ENCODE data around the gene PIP5KL1. TPM values are rescaled to one million over a fixed set of nuclear protein-coding genes. Genes with fewer than 3 reads are reported as not detected.

Gene PIP5KL1
- total RNA-seq, 1 experiment from 2014 or later, result 7.8 TPM

DNA sequence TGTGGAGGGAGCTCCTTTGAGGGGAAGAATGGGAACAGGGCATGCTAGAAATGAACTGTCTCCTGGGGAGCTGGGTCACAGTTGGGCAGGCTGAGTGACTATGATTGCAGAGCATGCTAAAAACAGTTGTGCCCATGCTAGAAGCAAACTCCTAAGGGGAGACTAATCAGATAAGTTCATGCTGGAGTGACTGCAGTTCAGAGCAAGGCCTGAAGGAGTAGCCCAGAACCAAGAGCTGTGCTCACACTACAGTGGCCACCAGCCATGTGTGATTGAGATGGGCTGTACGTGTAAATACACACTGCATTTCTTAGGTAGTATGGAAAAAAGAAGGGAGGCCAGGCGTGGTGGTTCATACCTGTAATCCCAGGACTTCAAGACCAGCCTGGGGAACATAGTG, 42.8 kb downstream of the PIP5KL1 start:
- CTCF ChIA-PET, result interaction anchor here (0.6 kb wide), 1 partner anchor 95 kb away, joined by 3 read pairs; no protein-coding TSS in a partner anchor
- BruUV-seq (replicated peaks), result no TSS peak

GRCh38 chr9:127886401-127886972, 44.1 kb downstream of the PIP5KL1 start:
- ATAC-seq (0 out of 2 replicates have a peak, but pooled peaks have one; percentile 23), DNase-seq (ENCODE audit: low read depth, low spot score) (no peak)
- H3K27ac ChIP-seq (ENCODE audit: low read length), result peak overlapping the region; percentile 3; the same call in 1 of the 2 replicates
- TF ChIP-seq CTCF (IDR thresholded peaks at IDR 0.05), result no peak
- no peak for TF ChIP-seq SIN3A (IDR thresholded peaks at IDR 0.05; ENCODE audit: borderline replicate concordance, insufficient read depth, low read depth, low read length)
- no peak for TF ChIP-seq TCF7L2 (IDR thresholded peaks at IDR 0.05; ENCODE audit: low read depth, low read length)
- no peak for TF ChIP-seq POLR2AphosphoS5 (IDR thresholded peaks at IDR 0.05; ENCODE audit: low read depth, low read length)
- TF ChIP-seq, protein P1, sequence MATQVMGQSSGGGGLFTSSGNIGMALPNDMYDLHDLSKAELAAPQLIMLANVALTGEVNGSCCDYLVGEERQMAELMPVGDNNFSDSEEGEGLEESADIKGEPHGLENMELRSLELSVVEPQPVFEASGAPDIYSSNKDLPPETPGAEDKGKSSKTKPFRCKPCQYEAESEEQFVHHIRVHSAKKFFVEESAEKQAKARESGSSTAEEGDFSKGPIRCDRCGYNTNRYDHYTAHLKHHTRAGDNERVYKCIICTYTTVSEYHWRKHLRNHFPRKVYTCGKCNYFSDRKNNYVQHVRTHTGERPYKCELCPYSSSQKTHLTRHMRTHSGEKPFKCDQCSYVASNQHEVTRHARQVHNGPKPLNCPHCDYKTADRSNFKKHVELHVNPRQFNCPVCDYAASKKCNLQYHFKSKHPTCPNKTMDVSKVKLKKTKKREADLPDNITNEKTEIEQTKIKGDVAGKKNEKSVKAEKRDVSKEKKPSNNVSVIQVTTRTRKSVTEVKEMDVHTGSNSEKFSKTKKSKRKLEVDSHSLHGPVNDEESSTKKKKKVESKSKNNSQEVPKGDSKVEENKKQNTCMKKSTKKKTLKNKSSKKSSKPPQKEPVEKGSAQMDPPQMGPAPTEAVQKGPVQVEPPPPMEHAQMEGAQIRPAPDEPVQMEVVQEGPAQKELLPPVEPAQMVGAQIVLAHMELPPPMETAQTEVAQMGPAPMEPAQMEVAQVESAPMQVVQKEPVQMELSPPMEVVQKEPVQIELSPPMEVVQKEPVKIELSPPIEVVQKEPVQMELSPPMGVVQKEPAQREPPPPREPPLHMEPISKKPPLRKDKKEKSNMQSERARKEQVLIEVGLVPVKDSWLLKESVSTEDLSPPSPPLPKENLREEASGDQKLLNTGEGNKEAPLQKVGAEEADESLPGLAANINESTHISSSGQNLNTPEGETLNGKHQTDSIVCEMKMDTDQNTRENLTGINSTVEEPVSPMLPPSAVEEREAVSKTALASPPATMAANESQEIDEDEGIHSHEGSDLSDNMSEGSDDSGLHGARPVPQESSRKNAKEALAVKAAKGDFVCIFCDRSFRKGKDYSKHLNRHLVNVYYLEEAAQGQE (IDR thresholded peaks at IDR 0.05; ENCODE audit: insufficient read depth in 1 of 2, low read depth in 2 of 2, low read length in 1 of 2), result no peak
- H3K4me3 ChIP-seq (ENCODE audit: low read depth in 2 of 2, low read length in 2 of 2), result no peak overlapping the region
- H3K9me3 ChIP-seq (ENCODE audit: control insufficient read depth, insufficient read depth, low read depth, low read length), result no peaks in the 10 kb centered on the region
- intact Hi-C loops (cut with micrococcal nuclease; ENCODE audit: unreplicated experiment), result no loop called here
- H3K27me3 ChIP-seq (ENCODE audit: control insufficient read depth, insufficient read depth, low read length), result no peaks in the 10 kb centered on the region
- H3K36me3 ChIP-seq (ENCODE audit: control insufficient read depth, insufficient read depth, low read length), result no peaks in the 10 kb centered on the region
- BruUV-seq (replicated peaks), result no TSS peak
- H3K4me1 ChIP-seq (ENCODE audit: control insufficient read depth, insufficient read depth, low read length), result peaks cover 26% of the 10 kb centered on the region
- ChIA-PET POLR2A (no interaction called here), CTCF (no interaction called here)
- in situ Hi-C loops (cut with HindIII; ENCODE audit: low pct_unique_long_range_greater_than_20kb, low sequenced_read_pairs), result no loop called here

More for the DNA sequence above, 42.8 kb downstream of the PIP5KL1 start:
- Histone ChIP-seq H3K9me3 (ENCODE audit: control insufficient read depth, insufficient read depth, low read depth, low read length) (no peaks in the 10 kb centered on the region), H3K27me3 (ENCODE audit: control insufficient read depth, insufficient read depth, low read length) (no peaks in the 10 kb centered on the region), H3K36me3 (ENCODE audit: control insufficient read depth, insufficient read depth, low read length) (no peaks in the 10 kb centered on the region), H3K4me1 (ENCODE audit: control insufficient read depth, insufficient read depth, low read length) (peaks cover 26% of the 10 kb centered on the region), H3K4me3 (ENCODE audit: low read depth in 2 of 2, low read length in 2 of 2) (no peak overlapping the region), H3K27ac (ENCODE audit: low read length) (no peak overlapping the region)
- intact Hi-C loops (cut with micrococcal nuclease; ENCODE audit: unreplicated experiment) (no loop called here), in situ Hi-C loops (cut with HindIII; ENCODE audit: low pct_unique_long_range_greater_than_20kb, low sequenced_read_pairs) (no loop called here)
- TF ChIP-seq TCF7L2 (IDR thresholded peaks at IDR 0.05; ENCODE audit: low read depth, low read length), result no peak
- TF ChIP-seq POLR2AphosphoS5 (IDR thresholded peaks at IDR 0.05; ENCODE audit: low read depth, low read length), result no peak
- no peak for TF ChIP-seq SIN3A (IDR thresholded peaks at IDR 0.05; ENCODE audit: borderline replicate concordance, insufficient read depth, low read depth, low read length)
- TF ChIP-seq CTCF (IDR thresholded peaks at IDR 0.05), result no peak
- TF ChIP-seq, protein P1 (IDR thresholded peaks at IDR 0.05; ENCODE audit: insufficient read depth in 1 of 2, low read depth in 2 of 2, low read length in 1 of 2), result no peak
- no peak for DNase-seq (ENCODE audit: low read depth, low spot score)
- POLR2A ChIA-PET, result no interaction called here
- ATAC-seq, result peak; percentile 65

All from Panc1 (cell line).